Measurements from ENCODE around the gene SAMD1. TPM values are rescaled to one million over a fixed set of nuclear protein-coding genes. Genes with fewer than 3 reads are reported as not detected.

Gene SAMD1
- total and polyA plus RNA-seq, 9 of the 15 experiments (the other 6 are each of a cell fraction or from before 2014, with no cell fraction given): 2.9 to 96.0 (median 43.5) TPM

DNA sequence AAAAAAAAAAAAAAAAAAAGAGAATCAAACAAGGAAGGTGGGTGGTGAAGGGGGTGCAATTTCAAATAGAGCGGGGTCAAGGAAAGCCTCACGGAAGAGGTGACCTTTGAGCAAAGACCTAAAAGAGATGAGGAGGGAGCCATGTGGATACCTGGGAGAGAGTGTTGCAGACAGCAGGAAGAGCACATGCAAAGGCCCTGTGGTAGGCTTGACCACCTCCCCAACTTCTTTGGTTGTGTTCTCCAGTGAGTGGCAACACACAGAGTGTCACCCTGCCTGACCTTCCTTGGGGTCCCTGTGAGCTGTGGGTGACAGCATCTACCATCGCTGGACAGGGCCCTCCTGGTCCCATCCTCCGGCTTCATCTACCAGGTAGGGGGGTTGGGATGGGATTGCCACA lies 40.0 kb downstream of the SAMD1 start (continued):
- TF ChIP-seq KDM1A (IDR thresholded peaks at IDR 0.05): 0 out of 4 replicates have a peak, but pooled peaks of 1 of the 2 experiments have one; percentile 16
- TF ChIP-seq ZNF583 (CRISPR knock-in tag; IDR thresholded peaks at IDR 0.05): no peak
- no peak for TF ChIP-seq POLR2AphosphoS5 (IDR thresholded peaks at IDR 0.05; ENCODE audit: control insufficient read depth, insufficient read depth, low read depth, low read length)

DNA sequence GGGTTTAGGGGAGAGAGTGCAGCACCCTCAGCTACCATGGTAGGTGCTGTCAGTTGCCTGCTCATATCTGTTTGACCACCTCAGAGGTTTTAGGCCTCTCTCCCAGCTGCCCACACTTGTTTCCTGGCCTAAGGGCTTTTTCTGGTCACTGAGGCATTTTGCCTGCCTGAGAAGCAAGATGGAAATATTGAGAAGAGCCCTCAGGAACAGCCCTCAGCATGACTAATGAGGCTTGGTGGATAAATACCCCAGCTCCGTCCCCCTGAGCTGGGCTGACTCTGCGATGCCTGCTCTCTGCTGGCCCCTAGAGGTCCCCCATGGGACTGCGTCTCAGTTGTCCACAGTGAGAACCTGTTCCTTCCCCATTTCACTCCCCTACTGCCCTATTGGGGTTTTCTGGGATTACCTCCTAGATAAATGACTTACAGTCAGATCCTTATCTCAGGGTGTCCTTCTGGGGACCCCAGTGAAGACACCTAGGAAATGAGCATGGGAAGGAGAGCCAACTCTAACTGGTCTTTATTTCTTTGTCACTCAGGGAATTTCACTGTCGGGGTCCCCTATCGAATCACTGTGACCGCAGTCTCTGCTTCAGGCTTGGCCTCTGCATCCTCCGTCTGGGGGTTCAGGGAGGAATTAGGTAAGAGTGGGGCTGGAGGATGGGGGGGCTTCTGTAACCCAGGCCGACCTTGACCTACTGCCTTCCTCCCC lies 42.0 kb downstream of the SAMD1 start:
- 70% methylated on average over 8 of the region's 8 CpGs for WGBS (ENCODE audit: insufficient coverage, low coverage, missing lambda C conversion rate)
- Histone ChIP-seq H2AFZ (ENCODE audit: low read depth, low read length) (no peak overlapping the region), H3K4me2 (ENCODE audit: insufficient read depth, low read length) (no peak overlapping the region), H3K4me1 (replicated peaks in 1 of 2; ENCODE audit: control insufficient read depth in 2 of 2, insufficient read depth in 2 of 2, low read length in 2 of 2) (peaks cover 0 to 16% of the 10 kb centered on the region in 2 experiments; a peak in 2 of 5 replicates), H3K27me3 (ENCODE audit: control insufficient read depth in 2 of 2, insufficient read depth in 2 of 2, low read length in 2 of 2) (no peaks in the 10 kb centered on the region), H3K4me3 (no peak overlapping the region), H3K79me2 (ENCODE audit: control insufficient read depth, insufficient read depth, low read length) (no peaks in the 10 kb centered on the region), H3K36me3 (ENCODE audit: control insufficient read depth, insufficient read depth, low read length) (peaks cover 27% of the 10 kb centered on the region; the same call in 2 of the 3 replicates), H3K9me3 (replicated peaks; ENCODE audit: control insufficient read depth, insufficient read depth, low read depth, low read length) (peaks cover 4% of the 10 kb centered on the region), H3K9ac (ENCODE audit: insufficient read depth in 1 of 2, low read depth in 2 of 2, low read length in 2 of 2) (0 out of 4 replicates have a peak overlapping the region, but pooled peaks of 1 of the 2 experiments have one; percentile 58), H3K27ac (ENCODE audit: extremely low read depth, low read depth, low read length) (no peak overlapping the region), H3K9me1 (ENCODE audit: control insufficient read depth, insufficient read depth, low read length) (no peaks in the 10 kb centered on the region), H4K20me1 (replicated peaks; ENCODE audit: control insufficient read depth, insufficient read depth, low read length) (no peaks in the 10 kb centered on the region)
- ATAC-seq: peak; percentile 94
- in situ Hi-C loops (cut with MboI) (no loop called here), intact Hi-C loops (cut with micrococcal nuclease) (no loop called here)
- peak; percentile 77 to 86 (median 78) for DNase-seq (ENCODE audit: extremely low read depth in 1 of 4, low spot score in 3 of 4)
- FAIRE-seq: peak; percentile 88
- no TSS peak for BruUV-seq (replicated peaks)
- ChIA-PET CTCF (ENCODE audit: low intra/inter-chr PET ratio) (interaction anchor here (0.7 to 1.1 kb wide), 2 partner anchors 24 to 168 kb away, joined by 3 to 4 read pairs; partner anchors contain the start of gene MISP3), POLR2A (interaction anchor here (0.8 kb wide), 1 partner anchor 87 kb away, joined by 3 read pairs; no protein-coding TSS in a partner anchor)
- TF ChIP-seq, protein P1, sequence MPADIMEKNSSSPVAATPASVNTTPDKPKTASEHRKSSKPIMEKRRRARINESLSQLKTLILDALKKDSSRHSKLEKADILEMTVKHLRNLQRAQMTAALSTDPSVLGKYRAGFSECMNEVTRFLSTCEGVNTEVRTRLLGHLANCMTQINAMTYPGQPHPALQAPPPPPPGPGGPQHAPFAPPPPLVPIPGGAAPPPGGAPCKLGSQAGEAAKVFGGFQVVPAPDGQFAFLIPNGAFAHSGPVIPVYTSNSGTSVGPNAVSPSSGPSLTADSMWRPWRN (IDR thresholded peaks at IDR 0.05; ENCODE audit: low read depth): no peak
- no peak for TF ChIP-seq SMAD2 (IDR thresholded peaks at IDR 0.05; ENCODE audit: low read depth, low read length)
- 0 out of 2 replicates have a peak, but pooled peaks have one; percentile 36 for TF ChIP-seq XRCC5 (IDR thresholded peaks at IDR 0.05; ENCODE audit: low read depth, low read length)
- peak; percentile 70 for TF ChIP-seq CC2D1A (IDR thresholded peaks at IDR 0.05)
- no peak for TF ChIP-seq MYNN (IDR thresholded peaks at IDR 0.05)
- TF ChIP-seq MYNN (CRISPR knock-in tag; IDR thresholded peaks at IDR 0.05): no peak
- no peak for TF ChIP-seq STAG1 (CRISPR knock-in tag; IDR thresholded peaks at IDR 0.05; ENCODE audit: borderline replicate concordance)
- TF ChIP-seq, protein P2, sequence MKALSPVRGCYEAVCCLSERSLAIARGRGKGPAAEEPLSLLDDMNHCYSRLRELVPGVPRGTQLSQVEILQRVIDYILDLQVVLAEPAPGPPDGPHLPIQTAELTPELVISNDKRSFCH (CRISPR knock-in tag; IDR thresholded peaks at IDR 0.05): no peak
- TF ChIP-seq, protein P2 (tag; IDR thresholded peaks at IDR 0.05): no peak
- 0 out of 2 replicates have a peak, but pooled peaks have one; percentile 11 for TF ChIP-seq ZFX (CRISPR knock-in tag; IDR thresholded peaks at IDR 0.05)
- no peak for TF ChIP-seq MXI1 (IDR thresholded peaks at IDR 0.05; ENCODE audit: low read depth, low read length)
- TF ChIP-seq MTF1 (CRISPR knock-in tag; IDR thresholded peaks at IDR 0.05; ENCODE audit: borderline replicate concordance): no peak
- no peak for TF ChIP-seq ZNF134 (CRISPR knock-in tag; conservative IDR thresholded peaks at IDR 0.05)
- TF ChIP-seq HMG20A (CRISPR knock-in tag; conservative IDR thresholded peaks at IDR 0.05): no peak
- TF ChIP-seq FUS (optimal IDR thresholded peaks at IDR 0.05; ENCODE audit: low read depth, low read length): no peak
